ENCODE results near the gene ZNF573.
A peak's percentile ranks its signal among the peaks of the same experiment; 100 is the strongest.
"Not testable (repeated sequence)": the region's sequence is repeated elsewhere in the genome, so short reads cannot be mapped to it uniquely, and the experiment has no call there.

ZNF573 gene

DNA sequence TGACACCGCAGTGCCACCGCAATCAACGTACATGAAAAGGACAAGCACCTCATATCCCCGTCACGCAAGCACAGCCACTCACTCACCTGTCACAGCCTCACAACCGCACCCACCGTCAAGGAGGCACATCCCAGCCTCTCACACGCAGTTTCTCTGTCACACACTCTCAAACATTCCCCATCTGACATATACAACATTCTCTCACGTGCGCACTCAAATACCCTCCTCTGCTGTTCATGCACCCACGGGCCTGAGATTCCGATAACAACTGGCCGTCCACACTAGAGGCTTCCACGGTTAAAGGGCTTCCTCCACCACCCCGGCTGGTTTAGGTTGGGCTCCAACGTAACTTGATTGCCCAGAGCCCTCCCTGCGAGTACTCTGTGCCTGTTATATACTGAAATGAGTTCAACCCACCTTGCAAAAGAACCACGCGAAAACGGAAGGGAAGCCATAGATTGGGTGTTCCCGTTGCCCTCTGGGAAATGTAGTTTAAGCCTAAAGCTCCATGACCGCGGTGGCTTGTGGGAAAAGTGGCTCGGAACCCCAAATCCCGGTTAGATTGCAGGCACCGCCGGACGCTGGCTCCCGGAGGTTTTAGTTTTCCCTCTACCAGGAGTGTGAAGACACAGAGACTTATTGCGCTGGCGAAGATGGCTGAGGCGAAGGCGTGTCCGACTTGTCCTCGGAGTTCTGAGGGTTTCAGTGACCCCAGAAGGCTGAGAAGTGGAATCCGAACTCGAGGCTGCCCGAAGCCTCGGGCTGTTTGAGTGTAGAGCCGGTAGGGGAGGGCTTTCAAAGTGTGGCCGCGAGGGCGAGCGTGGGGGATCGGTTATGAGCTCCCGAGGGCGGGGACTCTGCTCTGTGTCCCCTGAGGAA, at the start of gene ZNF573:
Gene ZNF573 (minus strand): TSS at position 460 of the 879 bp plus-strand sequence. CDS start 5,857 bp downstream, outside the sequence.
- peak; percentile 44 to 56 (median 48) for DNase-seq

DNA sequence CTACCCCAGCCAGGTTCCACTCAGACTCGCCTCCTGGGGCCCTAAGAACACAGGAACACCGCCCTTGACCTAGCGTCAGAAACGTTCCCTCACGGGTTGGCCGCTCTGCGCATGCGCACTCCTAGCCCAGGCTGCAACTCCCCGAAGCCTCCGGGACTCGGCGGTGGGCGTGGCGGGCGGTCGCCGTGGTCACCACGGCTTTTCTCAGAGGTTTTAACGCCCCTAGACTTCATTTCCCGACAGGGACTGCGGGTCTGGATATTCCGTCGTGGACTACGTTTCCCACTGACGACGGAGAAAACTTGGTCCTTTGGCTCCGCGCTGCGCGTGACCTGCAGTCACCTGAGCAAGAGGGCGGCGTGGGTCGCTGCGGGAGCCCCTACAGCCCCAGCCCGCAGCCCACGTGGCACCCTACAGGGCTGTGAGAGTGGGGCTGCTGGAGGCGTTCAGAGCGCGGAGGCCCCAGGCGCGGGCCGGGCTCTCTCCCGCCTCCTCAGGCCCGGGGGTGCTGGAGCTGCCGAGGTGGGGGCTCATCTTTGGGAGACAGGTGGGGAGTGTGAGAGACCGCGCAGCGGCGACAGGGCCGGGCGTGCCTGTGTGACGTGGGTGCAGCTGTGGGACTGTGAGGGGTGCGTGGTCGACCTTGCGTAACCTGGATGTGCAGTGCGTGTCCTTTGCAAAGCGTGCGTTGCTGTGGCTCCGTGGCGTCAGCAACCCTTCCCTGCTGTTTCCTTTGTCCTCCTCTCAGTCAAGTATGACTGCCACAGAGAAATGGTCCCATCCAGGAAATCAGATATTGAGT, 38.0 kb upstream of the ZNF573 start:
- DNase-seq = peak in 1 of 4 experiments; percentile 17

DNA sequence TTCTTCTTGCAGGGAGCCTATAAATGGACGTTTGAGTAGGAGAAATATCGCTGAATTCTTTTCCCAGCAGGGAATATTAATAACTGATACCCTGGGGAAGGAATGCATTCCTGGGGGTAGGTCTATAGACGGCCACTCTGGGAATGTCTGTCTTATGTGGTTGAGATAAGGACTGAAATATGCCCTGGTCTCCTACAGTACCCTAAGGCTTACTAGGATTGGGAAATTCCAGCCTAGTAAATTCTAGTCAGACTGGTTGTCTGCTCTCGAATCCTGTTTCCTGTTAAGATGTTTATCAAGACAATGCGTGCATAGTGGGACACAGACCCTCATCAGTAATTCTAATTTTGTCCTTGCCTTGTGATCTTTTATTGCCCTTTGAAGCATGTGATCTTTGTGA, 36.2 kb upstream of the ZNF573 start:
- DNase-seq = not testable (repeated sequence)

DNA sequence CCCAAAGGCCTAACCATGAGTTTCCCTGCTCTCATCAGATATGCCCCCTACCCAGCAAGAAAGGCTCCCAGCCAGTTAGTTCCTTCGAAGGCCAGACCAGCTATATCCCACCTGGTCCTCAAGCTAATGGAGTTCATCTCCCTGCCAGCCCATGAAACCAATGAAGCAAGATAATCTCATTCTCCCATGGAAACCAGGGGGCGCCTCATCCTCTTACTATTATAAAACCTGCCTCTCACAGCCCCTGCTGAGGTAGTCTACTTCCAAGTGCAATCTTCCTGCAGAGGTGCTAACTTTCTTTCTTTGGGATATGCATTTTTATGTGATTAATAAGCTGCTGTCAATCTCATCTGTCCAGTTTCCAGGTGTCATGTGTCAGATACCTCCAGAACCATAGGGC, 34.0 kb upstream of the ZNF573 start:
- no peak for DNase-seq

GRCh38 chr19:37809366-37809765, 30.0 kb upstream of the ZNF573 start:
- DNase-seq = no peak

DNA sequence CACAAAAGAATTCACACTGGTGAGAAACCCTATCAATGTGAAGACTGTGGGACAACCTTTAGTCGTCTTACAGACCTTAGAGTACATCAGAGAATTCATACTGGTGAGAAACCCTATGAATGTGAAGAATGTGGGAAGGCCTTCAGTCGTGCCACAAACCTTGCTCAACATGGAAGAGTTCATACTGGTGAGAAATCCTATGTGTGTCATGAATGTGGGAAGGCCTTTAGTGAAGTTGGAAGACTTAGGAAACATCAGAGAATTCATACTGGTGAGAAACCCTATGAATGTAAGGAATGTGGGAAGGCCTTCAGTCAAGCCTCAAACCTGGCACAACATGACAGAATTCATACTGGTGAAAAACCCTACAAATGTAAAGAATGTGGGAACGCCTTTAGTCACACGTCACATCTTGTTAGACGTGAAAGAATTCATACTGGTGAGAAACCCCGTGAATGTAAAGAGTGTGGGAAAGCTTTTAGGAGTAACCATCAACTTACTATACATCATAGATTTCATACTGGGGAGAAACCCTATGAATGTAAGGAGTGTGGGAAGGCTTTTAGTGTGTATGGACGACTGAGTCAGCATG, 24.0 kb upstream of the ZNF573 start:
- DNase-seq = no peak

DNA sequence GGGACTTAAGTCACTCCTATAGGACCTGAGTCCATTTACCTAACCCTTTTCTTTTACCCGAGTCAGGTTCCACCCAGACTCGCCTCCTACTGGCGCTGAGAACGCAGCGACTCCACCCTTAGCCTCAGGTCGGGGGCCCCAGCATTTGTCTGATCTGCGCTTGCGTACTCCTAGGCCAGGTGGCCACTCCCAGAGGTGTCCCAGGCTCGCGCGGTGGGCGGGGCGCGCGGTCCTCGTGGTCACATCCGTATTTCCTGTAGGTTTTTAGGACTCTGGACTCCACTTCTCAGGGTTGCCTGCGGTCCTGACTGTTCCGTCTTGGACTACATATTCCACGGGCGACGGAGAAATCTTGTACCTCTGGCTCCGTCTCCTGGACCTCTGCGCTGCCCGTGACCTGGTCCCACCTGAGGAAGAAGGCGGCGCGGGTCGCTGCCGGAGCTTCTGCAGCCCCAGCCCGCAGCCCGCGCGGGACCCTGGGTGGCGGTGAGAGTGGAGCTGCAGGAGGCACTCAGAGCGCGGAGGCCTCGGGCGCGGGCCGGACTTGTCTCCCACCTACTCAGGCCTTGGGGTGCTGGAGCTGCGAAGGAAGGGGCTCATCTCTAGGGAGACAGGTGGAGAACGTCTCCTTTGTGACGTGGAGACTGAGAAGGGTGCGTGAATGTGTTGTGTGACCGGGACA, 11.0 kb upstream of the ZNF573 start:
- no peak for DNase-seq

DNA sequence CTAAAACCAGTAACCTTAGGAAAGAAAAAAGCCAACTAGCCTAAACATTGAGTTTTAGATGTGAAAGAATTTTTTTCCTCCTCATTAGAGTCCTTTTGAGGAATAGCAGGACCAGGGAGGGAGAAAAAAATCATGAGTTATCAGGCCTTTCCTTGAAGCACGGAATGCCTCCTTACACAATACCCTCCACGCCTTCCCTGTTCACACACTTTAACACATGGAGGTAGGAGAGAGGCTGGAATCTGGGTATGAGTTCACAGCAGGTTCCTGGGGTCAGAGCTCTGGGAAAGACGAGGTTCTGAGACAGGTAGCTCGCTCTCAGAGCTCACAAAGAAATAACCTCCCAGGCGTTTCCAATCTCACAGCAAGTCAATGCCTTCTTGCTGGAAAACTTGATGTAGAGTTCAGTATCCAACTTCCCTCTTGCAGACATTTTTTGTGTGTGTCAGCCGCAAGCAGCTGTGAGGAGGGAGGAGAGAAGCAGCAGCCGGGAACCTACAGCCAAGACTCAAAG, 716 bp downstream of the ZNF573 start:
- DNase-seq = no peak

GRCh38 chr19:37770985-37771384, 8.4 kb downstream of the ZNF573 start:
- DNase-seq = no peak

DNA sequence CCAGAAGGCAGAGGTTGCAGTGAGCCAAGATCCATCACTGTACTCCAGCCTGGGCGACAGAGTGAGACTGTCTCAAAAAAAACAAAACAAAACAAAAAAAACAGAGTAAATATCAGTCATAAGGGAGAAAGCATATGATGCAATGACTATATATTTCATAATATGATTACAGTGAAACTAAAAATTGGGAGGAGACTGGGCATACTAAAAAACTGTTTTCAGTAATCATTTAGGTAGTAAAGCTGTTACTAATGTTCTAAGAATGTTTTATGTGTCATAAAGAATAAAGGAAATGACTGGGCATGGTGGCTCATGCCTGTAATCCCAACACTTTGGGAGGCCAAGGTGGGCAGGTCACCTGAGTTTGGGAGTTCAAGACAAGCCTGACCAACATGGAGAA, 15.9 kb downstream of the ZNF573 start:
- DNase-seq = no peak

DNA sequence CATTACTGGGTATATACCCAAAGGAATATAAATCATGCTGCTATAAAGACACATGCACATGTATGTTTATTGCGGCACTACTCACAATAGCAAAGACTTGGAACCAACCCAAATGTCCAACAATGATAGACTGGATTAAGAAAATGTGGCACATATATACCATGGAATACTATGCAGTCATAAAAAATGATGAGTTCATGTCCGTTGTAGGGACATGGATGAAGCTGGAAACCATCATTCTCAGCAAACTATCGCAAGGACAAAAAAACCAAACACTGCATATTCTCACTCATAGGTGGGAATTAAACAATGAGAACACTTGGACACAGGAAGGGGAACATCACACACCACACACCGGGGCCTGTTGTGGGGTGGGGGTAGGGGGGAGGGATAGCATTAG, 21.7 kb downstream of the ZNF573 start:
- DNase-seq = not testable (repeated sequence)

- no peak for DNase-seq
These were observed 41.0 kb downstream of the ZNF573 start for GRCh38 chr19:37738371-37738770.

DNA sequence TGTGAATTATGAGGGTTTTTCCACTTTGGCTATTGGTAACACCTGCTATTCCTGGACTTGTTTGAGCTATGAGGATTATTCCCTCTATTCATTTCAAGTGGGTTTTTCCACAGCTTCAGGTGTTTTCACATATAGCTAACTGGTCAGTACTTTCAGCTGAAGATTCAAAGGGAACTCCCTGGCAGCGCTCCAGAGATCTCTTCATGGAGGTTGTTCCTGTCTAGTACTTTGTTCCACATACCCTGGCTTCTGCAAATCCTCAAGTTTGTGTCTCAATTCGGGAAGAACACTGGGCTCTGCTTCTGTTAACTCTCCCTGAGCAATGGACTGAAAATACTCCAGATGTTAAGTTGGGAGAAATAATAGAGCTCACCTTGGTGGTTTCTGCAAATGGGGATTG, 54.2 kb downstream of the ZNF573 start:
- DNase-seq = no peak

- no peak for DNase-seq
These were observed 59.5 kb downstream of the ZNF573 start for GRCh38 chr19:37719927-37720265.

GRCh38 chr19:37719111-37719926, 60.1 kb downstream of the ZNF573 start, which contains the start of gene ZNF607:
Gene ZNF607 (minus strand): TSS chr19:37719761. CDS start chr19:37711618, 8,143 bp downstream.
- DNase-seq = peak; percentile 44 to 64 (median 53)

GRCh38 chr19:37718304-37718703, 61.1 kb downstream of the ZNF573 start:
- DNase-seq = no peak

DNA sequence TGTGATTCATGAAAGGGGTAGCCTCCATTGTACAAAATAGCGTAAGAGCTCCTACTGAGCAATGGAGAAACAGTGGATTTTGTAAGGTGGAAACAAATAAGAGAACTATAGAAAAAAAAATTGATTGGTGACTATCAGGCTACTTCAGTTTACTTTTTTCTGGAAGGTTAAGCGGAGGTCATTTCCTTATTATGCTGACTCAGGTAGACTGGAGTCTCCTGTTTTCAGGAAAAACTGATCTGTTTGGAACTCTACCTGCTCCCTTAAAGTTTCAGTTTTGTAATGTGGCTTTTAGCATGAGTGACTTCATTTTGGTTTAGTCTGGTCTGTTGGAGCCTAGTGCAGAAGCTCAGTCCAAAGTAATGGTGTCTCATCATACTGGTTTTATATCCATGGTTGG, 63.2 kb downstream of the ZNF573 start:
- no peak for DNase-seq

DNA sequence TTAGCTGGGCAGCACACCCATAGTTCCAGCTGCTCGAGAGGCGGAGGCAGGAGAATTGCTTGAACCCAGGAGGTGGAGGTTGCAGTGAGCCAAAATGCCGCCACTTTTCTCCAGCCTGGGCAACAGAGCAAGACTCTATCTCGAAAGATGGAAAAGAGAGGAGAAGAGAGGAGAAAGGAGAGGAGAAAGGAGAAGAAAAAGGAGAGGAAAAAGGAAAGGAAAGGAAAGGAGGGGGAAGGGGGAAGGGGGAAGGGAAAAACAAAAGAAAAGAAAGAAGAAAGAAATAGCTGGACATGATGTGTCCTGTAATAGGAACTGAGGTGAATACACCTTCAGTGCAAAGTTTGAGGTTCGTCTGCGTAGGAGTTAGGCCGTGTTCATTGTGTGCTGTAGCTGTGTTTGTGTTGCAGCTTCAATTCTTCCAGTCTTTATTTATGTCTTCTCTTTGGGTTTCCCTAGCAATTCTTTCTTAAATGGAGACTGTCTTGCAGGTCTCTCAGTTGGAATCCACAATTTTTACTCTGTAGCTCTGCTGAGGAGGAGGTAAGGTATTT, 73.3 kb downstream of the ZNF573 start:
- no peak for DNase-seq

DNA sequence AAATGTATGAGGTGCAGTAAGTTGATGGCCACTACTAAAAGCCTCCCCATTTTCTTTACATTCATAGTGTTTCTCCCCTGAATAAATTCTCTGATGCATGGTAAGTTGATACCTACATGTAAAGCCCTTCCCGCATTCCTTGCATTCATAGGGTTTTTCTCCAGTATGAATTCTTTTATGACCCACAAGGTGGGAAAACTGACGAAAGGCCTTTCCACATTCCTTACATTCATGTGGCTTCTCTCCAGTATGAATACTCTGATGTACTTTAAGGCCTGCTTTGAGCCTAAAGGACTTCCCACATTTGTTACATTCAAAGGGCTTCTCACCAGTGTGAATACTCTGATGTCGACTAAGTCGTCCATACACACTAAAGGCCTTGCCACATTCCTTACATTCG, 80.3 kb downstream of the ZNF573 start:
- no peak for DNase-seq

DNA sequence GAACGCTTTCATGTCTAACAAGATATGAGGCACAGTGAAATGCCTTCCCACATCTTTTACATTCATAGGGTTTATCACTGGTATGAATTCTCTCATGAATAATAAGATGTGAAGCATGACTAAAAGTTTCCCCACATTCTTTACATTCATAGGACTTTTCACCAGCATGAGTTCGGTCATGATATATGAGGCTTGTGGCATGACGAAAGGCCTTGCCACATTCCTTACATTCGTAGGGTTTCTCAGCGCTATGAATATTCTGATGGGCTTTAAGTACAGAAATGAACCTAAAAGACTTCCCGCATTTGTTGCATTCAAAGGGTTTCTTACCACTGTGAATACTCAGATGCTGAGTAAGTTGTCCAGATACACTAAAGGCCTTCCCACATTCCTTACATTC, 81.2 kb downstream of the ZNF573 start:
- DNase-seq = no peak

DNA sequence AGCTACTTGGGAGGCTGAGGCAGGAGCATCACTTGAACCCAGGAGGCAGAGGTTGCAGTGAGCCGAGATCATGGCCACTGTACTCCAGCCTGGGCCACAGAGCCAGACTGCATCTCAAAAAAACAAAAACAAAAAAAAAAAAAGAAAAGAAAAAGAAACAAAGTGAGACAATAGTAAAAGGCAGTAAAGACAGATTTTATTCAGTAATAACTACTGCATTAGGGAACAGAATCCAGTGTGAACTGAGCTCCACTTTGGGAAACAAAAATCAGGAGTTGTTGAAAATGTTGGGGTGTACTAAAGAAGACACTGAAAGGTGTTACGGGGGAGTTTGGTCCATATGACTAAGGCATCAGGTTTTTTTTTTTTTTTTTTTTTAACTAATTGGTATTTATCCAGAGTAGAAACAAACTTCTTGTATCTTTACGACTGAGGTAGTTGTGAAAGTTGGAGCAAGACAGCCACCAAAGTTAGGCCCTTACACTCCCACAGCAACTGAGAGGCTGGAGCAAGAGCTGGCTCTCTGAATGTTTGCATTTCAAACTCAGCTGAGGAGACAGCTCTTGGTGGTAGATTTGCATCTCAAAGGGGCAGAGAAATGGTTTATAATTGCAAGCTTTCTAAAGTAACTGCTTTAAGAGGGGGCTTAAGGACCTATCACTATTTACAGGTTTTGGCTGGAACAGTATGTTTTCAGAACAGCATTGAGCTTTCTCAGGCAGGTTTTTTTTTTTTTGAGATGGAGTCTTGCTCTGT, 84.1 kb downstream of the ZNF573 start:
- no peak for DNase-seq
